ENCODE data around the gene SLC4A2. TPM values are rescaled to one million over a fixed set of nuclear protein-coding genes. Genes with fewer than 3 reads are reported as not detected.
A peak's percentile ranks its signal among the peaks of the same experiment; 100 is the strongest.

Gene SLC4A2
- total and polyA plus RNA-seq, 2 of the 8 experiments (the other 6 are each of a cell fraction or from before 2014, with no cell fraction given), result 72.6 to 147 TPM

DNA sequence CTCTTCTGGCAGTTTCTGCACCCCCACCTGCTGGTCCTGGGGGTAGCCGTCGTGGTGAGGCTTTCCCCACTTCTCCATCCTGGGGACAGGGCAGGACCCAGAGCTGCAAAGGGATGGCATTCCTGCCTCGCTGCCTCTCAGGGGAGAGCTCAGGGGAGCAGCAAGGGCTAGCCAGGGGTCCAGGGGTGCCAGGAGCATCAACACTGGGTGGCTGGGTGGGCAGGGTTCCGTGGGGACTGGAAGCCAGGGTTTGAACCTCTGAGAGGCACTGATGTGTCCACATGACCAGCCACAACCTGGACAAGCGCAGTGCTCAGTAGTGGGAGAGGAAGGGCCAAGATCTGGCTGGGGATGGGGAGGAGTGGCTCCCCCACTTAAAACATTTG, 25.5 kb upstream of the SLC4A2 start:
- Histone ChIP-seq H2BK5ac (ENCODE audit: low read depth, low read length) (no peak overlapping the region), H2BK15ac (ENCODE audit: low read length) (no peak overlapping the region), H3K36me3 (ENCODE audit: control insufficient read depth in 2 of 4, insufficient read depth in 4 of 4, low read length in 3 of 4) (peaks cover 0 to 2% (median 0%) of the 10 kb centered on the region in 4 experiments; a peak in 2 of 8 replicates), H3K4me3 (ENCODE audit: extremely low read depth in 1 of 4, insufficient read depth in 2 of 4, low read depth in 3 of 4, low read length in 4 of 4) (no peak overlapping the region), H4K8ac (ENCODE audit: extremely low read depth, insufficient read depth, low read length) (peak overlapping the region; percentile 68; the same call in 1 of the 2 replicates), H3K9me3 (ENCODE audit: insufficient read depth in 2 of 2, low read depth in 1 of 2, low read length in 1 of 2) (no peaks in the 10 kb centered on the region), H3K23me2 (ENCODE audit: low read depth, low read length) (no peaks in the 10 kb centered on the region), H4K20me1 (replicated peaks in 1 of 2; ENCODE audit: control insufficient read depth in 1 of 2, insufficient read depth in 2 of 2, low read length in 2 of 2) (peaks cover 0 to 4% of the 10 kb centered on the region in 2 experiments), H3K18ac (ENCODE audit: extremely low read depth, low read length) (no peak overlapping the region), H2BK12ac (ENCODE audit: low read depth, low read length) (no peak overlapping the region), H2BK120ac (replicated peaks; ENCODE audit: low read depth, low read length) (no peak overlapping the region), H3K9ac (replicated peaks in 1 of 4; ENCODE audit: extremely low read depth in 1 of 4, low read depth in 3 of 4, low read length in 3 of 4) (no peak overlapping the region), H3K79me1 (ENCODE audit: low read depth, low read length) (no peaks in the 10 kb centered on the region; the same call in 1 of the 2 replicates), H4K91ac (replicated peaks; ENCODE audit: insufficient read length, low read length) (no peak overlapping the region), H2BK20ac (ENCODE audit: low read length) (no peak overlapping the region), H3K23ac (ENCODE audit: insufficient read length) (no peak overlapping the region), H3K56ac (replicated peaks; ENCODE audit: insufficient read length, low read depth, low read length) (no peak overlapping the region), H3K27me3 (replicated peaks in 1 of 4; ENCODE audit: control insufficient read depth in 3 of 4, extremely low read depth in 1 of 4, insufficient read depth in 3 of 4, low read length in 3 of 4) (no peaks in the 10 kb centered on the region), H3K4me2 (ENCODE audit: insufficient read depth in 1 of 2, low read depth in 2 of 2, low read length in 2 of 2) (no peak overlapping the region), H4K5ac (ENCODE audit: insufficient read length, low read depth, low read length) (no peak overlapping the region), H3K14ac (ENCODE audit: insufficient read length) (no peak overlapping the region), H3K4me1 (replicated peaks in 1 of 4; ENCODE audit: control insufficient read depth in 3 of 4, insufficient read depth in 4 of 4, low read length in 3 of 4) (no peaks in the 10 kb centered on the region), H3K27ac (ENCODE audit: low read depth, low read length) (no peak overlapping the region), H3K4ac (replicated peaks; ENCODE audit: insufficient read length, low read depth, low read length) (no peak overlapping the region), H3K79me2 (ENCODE audit: control insufficient read depth in 1 of 2, insufficient read depth in 2 of 2, low read length in 2 of 2) (no peaks in the 10 kb centered on the region), H2AK5ac (ENCODE audit: low read depth, low read length) (no peak overlapping the region), H2AFZ (ENCODE audit: low read length) (no peak overlapping the region)
- TF ChIP-seq, protein P1, sequence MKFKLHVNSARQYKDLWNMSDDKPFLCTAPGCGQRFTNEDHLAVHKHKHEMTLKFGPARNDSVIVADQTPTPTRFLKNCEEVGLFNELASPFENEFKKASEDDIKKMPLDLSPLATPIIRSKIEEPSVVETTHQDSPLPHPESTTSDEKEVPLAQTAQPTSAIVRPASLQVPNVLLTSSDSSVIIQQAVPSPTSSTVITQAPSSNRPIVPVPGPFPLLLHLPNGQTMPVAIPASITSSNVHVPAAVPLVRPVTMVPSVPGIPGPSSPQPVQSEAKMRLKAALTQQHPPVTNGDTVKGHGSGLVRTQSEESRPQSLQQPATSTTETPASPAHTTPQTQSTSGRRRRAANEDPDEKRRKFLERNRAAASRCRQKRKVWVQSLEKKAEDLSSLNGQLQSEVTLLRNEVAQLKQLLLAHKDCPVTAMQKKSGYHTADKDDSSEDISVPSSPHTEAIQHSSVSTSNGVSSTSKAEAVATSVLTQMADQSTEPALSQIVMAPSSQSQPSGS (IDR thresholded peaks at IDR 0.05; ENCODE audit: low read length), result no peak
- TF ChIP-seq KDM4A (IDR thresholded peaks at IDR 0.05; ENCODE audit: low read depth, low read length, severe bottlenecking) (no peak), POLR2AphosphoS5 (IDR thresholded peaks at IDR 0.05; ENCODE audit: low read depth, low read length) (no peak), GTF2F1 (IDR thresholded peaks at IDR 0.05; ENCODE audit: borderline replicate concordance, low read depth, low read length) (no peak), SIX5 (IDR thresholded peaks at IDR 0.05; ENCODE audit: low read depth, low read length) (no peak), GABPA (IDR thresholded peaks at IDR 0.05; ENCODE audit: borderline replicate concordance, insufficient read depth, low read length) (no peak)
- DNase-seq (ENCODE audit: low read depth in 1 of 2, low spot score in 2 of 2) (no peak), FAIRE-seq (no peak)
- 85% methylated on average over 5 of the region's 5 CpGs; no CpG with 5 or more reads in 1 of the 2 experiments for WGBS, 2 experiments (ENCODE audit: extremely low coverage in 1 of 2, insufficient coverage in 1 of 2, insufficient read length in 1 of 2, insufficient replicate concordance in 2 of 2, low coverage in 1 of 2, low lambda C conversion rate in 2 of 2, missing lambda C conversion rate in 1 of 2)
- CTCF ChIA-PET (ENCODE audit: partially characterized antibody), result interaction anchor here (0.6 to 5.4 kb wide), 15 partner anchors 8 to 539 kb away, joined by 3 to 35 read pairs (median 4); partner anchors contain the start of genes ASIC3 and CDK5
- POLR2A ChIA-PET (ENCODE audit: partially characterized antibody), result interaction anchor here (1.3 kb wide), 1 partner anchor 14 kb away, joined by 4 read pairs; the partner anchor contains the start of gene ASIC3

All from H1 (cell line).